Measurements from ENCODE around the gene CLRN3. TPM values are rescaled to one million over a fixed set of nuclear protein-coding genes. Genes with fewer than 3 reads are reported as not detected.

CLRN3 gene
- total RNA-seq, 1 donor from 2014 or later: 3.2 TPM

- Mint-ChIP-seq H3K4me1 (ENCODE audit: low read depth) (peaks cover under 1% of the 10 kb centered on the region), H3K27me3 (no peaks in the 10 kb centered on the region), H3K27ac (no peak overlapping the region), H3K4me3 (ENCODE audit: low read depth) (no peak overlapping the region), H3K36me3 (ENCODE audit: insufficient read depth) (no peaks in the 10 kb centered on the region), H3K9me3 (ENCODE audit: low read depth) (no peaks in the 10 kb centered on the region)
- TF ChIP-seq, protein P1, sequence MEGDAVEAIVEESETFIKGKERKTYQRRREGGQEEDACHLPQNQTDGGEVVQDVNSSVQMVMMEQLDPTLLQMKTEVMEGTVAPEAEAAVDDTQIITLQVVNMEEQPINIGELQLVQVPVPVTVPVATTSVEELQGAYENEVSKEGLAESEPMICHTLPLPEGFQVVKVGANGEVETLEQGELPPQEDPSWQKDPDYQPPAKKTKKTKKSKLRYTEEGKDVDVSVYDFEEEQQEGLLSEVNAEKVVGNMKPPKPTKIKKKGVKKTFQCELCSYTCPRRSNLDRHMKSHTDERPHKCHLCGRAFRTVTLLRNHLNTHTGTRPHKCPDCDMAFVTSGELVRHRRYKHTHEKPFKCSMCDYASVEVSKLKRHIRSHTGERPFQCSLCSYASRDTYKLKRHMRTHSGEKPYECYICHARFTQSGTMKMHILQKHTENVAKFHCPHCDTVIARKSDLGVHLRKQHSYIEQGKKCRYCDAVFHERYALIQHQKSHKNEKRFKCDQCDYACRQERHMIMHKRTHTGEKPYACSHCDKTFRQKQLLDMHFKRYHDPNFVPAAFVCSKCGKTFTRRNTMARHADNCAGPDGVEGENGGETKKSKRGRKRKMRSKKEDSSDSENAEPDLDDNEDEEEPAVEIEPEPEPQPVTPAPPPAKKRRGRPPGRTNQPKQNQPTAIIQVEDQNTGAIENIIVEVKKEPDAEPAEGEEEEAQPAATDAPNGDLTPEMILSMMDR (IDR thresholded peaks at IDR 0.05; ENCODE audit: unreplicated experiment): no peak
- DNase-seq (ENCODE audit: low spot score, unreplicated experiment): no peak
These were observed 5.0 kb downstream of the CLRN3 start for GRCh38 chr10:127887541-127888415.

- no peaks in the 10 kb centered on the region for H3K9me3 Mint-ChIP-seq (ENCODE audit: low read depth)
- H3K4me1 Mint-ChIP-seq (ENCODE audit: low read depth): peaks cover 7% of the 10 kb centered on the region
- H3K27me3 Mint-ChIP-seq: no peaks in the 10 kb centered on the region
- no peak for DNase-seq (ENCODE audit: low spot score, unreplicated experiment)
- no peaks in the 10 kb centered on the region for H3K36me3 Mint-ChIP-seq (ENCODE audit: insufficient read depth)
- H3K4me3 Mint-ChIP-seq (ENCODE audit: low read depth): no peak overlapping the region
- no peak overlapping the region for H3K27ac Mint-ChIP-seq
- TF ChIP-seq, protein P1 (IDR thresholded peaks at IDR 0.05; ENCODE audit: unreplicated experiment): no peak
These were observed 6.2 kb downstream of the CLRN3 start for GRCh38 chr10:127886371-127887051.

DNA sequence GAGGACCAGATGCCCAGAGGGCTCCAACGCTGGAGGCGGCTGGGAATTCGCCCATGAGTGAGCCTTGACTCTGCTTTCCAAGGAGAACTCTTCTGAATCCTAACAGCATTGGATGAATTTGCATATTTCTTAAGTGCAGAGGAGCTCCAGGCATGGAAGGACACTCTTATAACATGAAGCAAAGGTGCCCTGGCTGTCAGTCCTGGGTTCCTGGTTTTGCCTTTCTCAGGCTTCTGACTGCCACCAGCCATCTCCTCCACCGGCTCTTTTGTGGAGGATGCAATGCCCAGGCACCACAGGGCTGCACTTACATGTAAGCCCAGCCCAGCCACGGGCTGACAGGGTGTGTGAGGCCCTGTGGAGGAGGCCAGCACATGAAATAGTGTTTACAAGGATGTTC is 8.2 kb downstream of the CLRN3 start:
- TF ChIP-seq, protein P1 (IDR thresholded peaks at IDR 0.05; ENCODE audit: unreplicated experiment): no peak
- no peaks in the 10 kb centered on the region for H3K27me3 Mint-ChIP-seq

DNA sequence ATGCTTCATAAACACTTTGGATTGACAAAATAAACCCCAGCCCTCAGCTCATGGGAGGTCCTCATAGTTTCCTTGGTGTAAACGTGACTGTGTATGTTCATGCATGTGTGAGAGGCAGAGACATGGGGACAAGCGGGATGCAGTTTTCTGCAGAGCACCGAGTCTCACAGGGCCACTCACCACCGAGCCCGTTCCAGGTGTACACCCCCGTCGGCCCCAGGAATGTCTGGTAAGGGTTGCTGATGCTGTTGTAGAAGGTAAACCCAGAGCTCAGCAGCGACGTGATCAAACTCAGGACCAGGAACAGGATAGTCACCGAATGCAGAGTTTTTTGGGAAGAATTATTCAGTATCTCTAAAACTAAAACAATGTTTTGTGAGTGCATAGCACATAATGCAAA is 9.2 kb downstream of the CLRN3 start:
- Mint-ChIP-seq H3K36me3 (ENCODE audit: insufficient read depth) (no peaks in the 10 kb centered on the region), H3K4me3 (ENCODE audit: low read depth) (no peak overlapping the region), H3K4me1 (ENCODE audit: low read depth) (peaks cover 16% of the 10 kb centered on the region), H3K9me3 (ENCODE audit: low read depth) (no peaks in the 10 kb centered on the region), H3K27me3 (no peaks in the 10 kb centered on the region), H3K27ac (no peak overlapping the region)
- no peak for DNase-seq (ENCODE audit: low spot score, unreplicated experiment)
- TF ChIP-seq, protein P1 (IDR thresholded peaks at IDR 0.05; ENCODE audit: unreplicated experiment): no peak

More for the DNA sequence above, 8.2 kb downstream of the CLRN3 start:
- no peaks in the 10 kb centered on the region for H3K36me3 Mint-ChIP-seq (ENCODE audit: insufficient read depth)
- H3K4me1 Mint-ChIP-seq (ENCODE audit: low read depth): peaks cover 12% of the 10 kb centered on the region
- H3K4me3 Mint-ChIP-seq (ENCODE audit: low read depth): no peak overlapping the region
- H3K9me3 Mint-ChIP-seq (ENCODE audit: low read depth): no peaks in the 10 kb centered on the region
- H3K27ac Mint-ChIP-seq: no peak overlapping the region
- no peak for DNase-seq (ENCODE audit: low spot score, unreplicated experiment)

- TF ChIP-seq, protein P1 (IDR thresholded peaks at IDR 0.05; ENCODE audit: unreplicated experiment): no peak
- Mint-ChIP-seq H3K27me3 (no peaks in the 10 kb centered on the region), H3K36me3 (ENCODE audit: insufficient read depth) (no peaks in the 10 kb centered on the region), H3K4me1 (ENCODE audit: low read depth) (peaks cover 16% of the 10 kb centered on the region), H3K9me3 (ENCODE audit: low read depth) (no peaks in the 10 kb centered on the region), H3K27ac (no peak overlapping the region), H3K4me3 (ENCODE audit: low read depth) (no peak overlapping the region)
- no peak for DNase-seq (ENCODE audit: low spot score, unreplicated experiment)
These were observed 9.8 kb downstream of the CLRN3 start for GRCh38 chr10:127882801-127883459.
